ENCODE results near the gene SYNGAP1. TPM values are rescaled to one million over a fixed set of nuclear protein-coding genes. Genes with fewer than 3 reads are reported as not detected.
A peak's percentile ranks its signal among the peaks of the same experiment; 100 is the strongest.

The SYNGAP1 gene
- total and polyA plus RNA-seq, 8 donors = 0.58 to 78.8 (median 5.1) TPM

- intact Hi-C loops (cut with DNase I; ENCODE audit: low total_unique reads) = no loop called here
- TF ChIP-seq EP300 (IDR thresholded peaks at IDR 0.05) (no peak), POLR2A (IDR thresholded peaks at IDR 0.05) (no peak), POLR2AphosphoS5 (IDR thresholded peaks at IDR 0.05) (no peak), CTCF (IDR thresholded peaks at IDR 0.05) (no peak)
- Histone ChIP-seq H3K9me3 (no peaks in the 10 kb centered on the region), H3K27me3 (no peaks in the 10 kb centered on the region), H3K4me1 (peaks cover 38 to 80% (median 66%) of the 10 kb centered on the region in 4 donors), H3K36me3 (peaks cover 0 to 3% (median 0%) of the 10 kb centered on the region in 4 donors), H3K27ac (peak overlapping the region; percentile 70 to 95 (median 93)), H3K4me3 (peak overlapping the region; percentile 55 to 63 (median 60))
- 0 to 1% (median 0%) methylated on average over 1 to 78 of the region's 79 CpGs for WGBS, 5 donors
- DNase-seq = peak; percentile 67 to 86
Observed at GRCh38 chr6:33427585-33428223, 7.8 kb downstream of the SYNGAP1 start.

DNA sequence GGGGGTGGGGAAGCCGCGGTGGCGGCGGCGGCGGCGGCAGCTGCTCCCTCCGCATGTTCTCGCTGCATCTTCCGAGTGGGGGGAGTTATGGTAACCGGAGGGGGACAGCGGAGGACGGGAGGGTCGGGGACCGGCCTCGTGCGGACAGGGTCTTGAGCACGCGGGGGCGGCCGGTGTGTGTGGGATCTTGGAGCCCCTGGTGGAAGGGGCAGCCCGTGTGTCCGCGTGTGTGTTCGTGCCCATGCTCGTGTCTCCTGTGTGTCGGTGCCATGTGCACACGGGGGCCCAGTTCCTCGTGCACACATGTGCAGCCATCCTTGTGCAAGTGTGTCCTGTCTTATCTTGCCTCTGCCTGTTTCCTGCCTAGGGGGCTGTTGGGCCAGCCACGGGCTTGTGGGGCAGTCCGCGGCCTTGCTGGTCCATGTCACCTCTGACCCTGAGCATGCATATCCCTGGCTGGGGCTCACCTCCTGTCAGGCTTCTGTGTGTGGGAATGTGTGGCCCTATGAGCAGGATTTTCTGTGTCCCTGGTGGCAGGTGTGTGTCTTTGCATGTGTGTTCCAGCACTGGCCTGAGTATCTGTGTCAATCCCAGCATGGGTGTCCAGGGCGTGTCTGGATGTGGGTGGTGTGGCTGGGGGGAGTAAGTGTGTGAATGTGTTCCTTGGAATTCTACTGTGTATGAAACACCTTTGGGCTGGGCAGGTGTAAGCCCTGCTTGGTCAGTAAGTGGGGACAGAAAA lies 8.5 kb downstream of the SYNGAP1 start:
- Histone ChIP-seq H3K27ac (peak overlapping the region; percentile 51 to 95 (median 69)), H3K4me1 (peaks cover 38 to 87% (median 69%) of the 10 kb centered on the region in 4 donors), H3K36me3 (peaks cover 0 to 6% (median 0%) of the 10 kb centered on the region in 4 donors), H3K9me3 (no peaks in the 10 kb centered on the region), H3K27me3 (no peaks in the 10 kb centered on the region), H3K4me3 (peak overlapping the region; percentile 55 to 63 (median 60))
- WGBS, 5 donors = 5 to 8% (median 7%) methylated on average over 8 to 33 of the region's 33 CpGs
- peak in 1 of 2 donors; percentile 70 for DNase-seq
- TF ChIP-seq POLR2AphosphoS5 (IDR thresholded peaks at IDR 0.05) (no peak), POLR2A (IDR thresholded peaks at IDR 0.05) (no peak), EP300 (IDR thresholded peaks at IDR 0.05) (no peak), CTCF (IDR thresholded peaks at IDR 0.05) (peak in 4 of 7 experiments; percentile 11 to 46 (median 24))
- intact Hi-C loops (cut with DNase I; ENCODE audit: low total_unique reads) = no loop called here

- peak overlapping the region; percentile 51 to 95 (median 69) for H3K27ac ChIP-seq
- H3K9me3 ChIP-seq = no peaks in the 10 kb centered on the region
- intact Hi-C loops (cut with DNase I; ENCODE audit: low total_unique reads) = no loop called here
- peaks cover 0 to 6% (median 0%) of the 10 kb centered on the region in 4 donors for H3K36me3 ChIP-seq
- WGBS, 5 donors = 51 to 61% (median 56%) methylated on average over 5 of the region's 5 CpGs
- TF ChIP-seq POLR2AphosphoS5 (IDR thresholded peaks at IDR 0.05) = no peak
- TF ChIP-seq CTCF (IDR thresholded peaks at IDR 0.05) = no peak
- no peak for TF ChIP-seq EP300 (IDR thresholded peaks at IDR 0.05)
- TF ChIP-seq POLR2A (IDR thresholded peaks at IDR 0.05) = no peak
- DNase-seq = peak in 1 of 2 donors; percentile 39
- no peaks in the 10 kb centered on the region for H3K27me3 ChIP-seq
- peaks cover 38 to 91% (median 70%) of the 10 kb centered on the region in 4 donors for H3K4me1 ChIP-seq
- no peak overlapping the region for H3K4me3 ChIP-seq
Observed at GRCh38 chr6:33428966-33429749, 9.3 kb downstream of the SYNGAP1 start.

DNA sequence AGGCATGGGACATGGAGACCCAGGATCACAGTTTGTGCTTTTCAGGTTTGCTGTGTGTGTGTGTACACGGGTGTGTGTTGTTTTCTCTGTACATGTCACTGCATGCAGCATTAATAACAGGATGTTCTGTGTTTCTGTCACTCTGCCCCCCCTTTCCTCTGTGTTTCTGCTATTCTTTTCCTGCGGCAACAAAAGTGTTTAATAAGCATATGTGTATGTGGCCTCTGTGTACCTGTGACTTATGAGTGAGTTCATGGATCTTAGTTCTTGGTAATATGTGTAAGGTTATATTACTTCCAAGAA lies 9.8 kb downstream of the SYNGAP1 start:
- TF ChIP-seq POLR2AphosphoS5 (IDR thresholded peaks at IDR 0.05) (peak in 1 of 3 donors; percentile 25), CTCF (IDR thresholded peaks at IDR 0.05) (no peak), POLR2A (IDR thresholded peaks at IDR 0.05) (no peak)
- H3K9me3 ChIP-seq = no peaks in the 10 kb centered on the region
- 33 to 44% (median 39%) methylated on average over 2 of the region's 2 CpGs for WGBS, 5 donors
- no peak overlapping the region for H3K4me3 ChIP-seq
- no peak for DNase-seq
- H3K36me3 ChIP-seq = peaks cover 0 to 8% (median 0%) of the 10 kb centered on the region in 4 donors
- H3K27ac ChIP-seq = peak overlapping the region in 3 of 5 donors; percentile 69 to 95 (median 94)
- peaks cover 36 to 89% (median 64%) of the 10 kb centered on the region in 4 donors for H3K4me1 ChIP-seq
- H3K27me3 ChIP-seq = no peaks in the 10 kb centered on the region
- intact Hi-C loops (cut with DNase I; ENCODE audit: low total_unique reads) = no loop called here

All from stomach (tissue), 9 donors.